GM12892 (cell line): ENCODE measurements around the gene CCDC81.

ENCODE experiments used
- POLR2A ChIP-seq: IDR thresholded peaks from 2 replicates; pipeline ENCODE4 v1.6.1; 2011; ENCODE audit warnings: low read depth, low read length, control low read depth
- TAF1 ChIP-seq: IDR thresholded peaks from 2 replicates; pipeline ENCODE4 v1.6.1; 2011; ENCODE audit warnings: low read depth, mild to moderate bottlenecking, control low read depth, low read length, borderline replicate concordance

- no peak for TF ChIP-seq TAF1
- TF ChIP-seq POLR2A: no peak
Measured at GRCh38 chr11:86370171-86370570, 4.5 kb upstream of the CCDC81 start.
